GM12872 (cell line): ENCODE data around the gene DNAJC7.

Source experiments
- CTCF ChIP-seq: IDR thresholded peaks from 3 replicates; pipeline ENCODE4 v1.5.1; 2011; ENCODE audit warnings: low read depth, mild to moderate bottlenecking, low read length, moderate library complexity; ENCODE audit not compliant: insufficient read depth

DNAJC7 gene

GRCh38 chr17:42051013-42051400 is 33.8 kb upstream of the DNAJC7 start:
- TF ChIP-seq CTCF, result no peak

- peak; percentile 50; the same call in 2 of the 3 replicates for TF ChIP-seq CTCF
Observed at GRCh38 chr17:42050393-42051012, 33.3 kb upstream of the DNAJC7 start, which contains the start of gene C17orf113. Gene C17orf113 (minus strand): TSS chr17:42050601. CDS start chr17:42043376, 7,225 bp downstream.

GRCh38 chr17:42049834-42050392 is 32.7 kb upstream of the DNAJC7 start:
- no peak for TF ChIP-seq CTCF

GRCh38 chr17:42047343-42047742 is 30.1 kb upstream of the DNAJC7 start:
- TF ChIP-seq CTCF, result 0 out of 3 replicates have a peak, but pooled peaks have one; percentile 2

- no peak for TF ChIP-seq CTCF
Observed at GRCh38 chr17:42045719-42046118, 28.5 kb upstream of the DNAJC7 start.

- TF ChIP-seq CTCF, result no peak
Observed at GRCh38 chr17:42042598-42043319, 25.5 kb upstream of the DNAJC7 start.

- no peak for TF ChIP-seq CTCF
Observed at GRCh38 chr17:42041619-42042018, 24.4 kb upstream of the DNAJC7 start.
